KMS-11 (cell line): ENCODE results near the gene PRMT2.
"Not testable (repeated sequence)": the region's sequence is repeated elsewhere in the genome, so short reads cannot be mapped to it uniquely, and the experiment has no call there.

Experiments used
- H2AFZ ChIP-seq: fragments of 200-600 bp; sonication (generic); 2 replicates; pipeline ENCODE4 v1.6.1; 2016; ENCODE audit warnings: antibody characterized with exemption, mixed run types, low read depth
- H3K27ac ChIP-seq: fragments of 200-600 bp; sonication (generic); 2 replicates; pipeline ENCODE4 v1.6.1; 2016; ENCODE audit warnings: mild to moderate bottlenecking, mixed run types
- H3K27me3 ChIP-seq: fragments of 200-600 bp; sonication (generic); 2 replicates; pipeline ENCODE4 v1.6.1; 2017; ENCODE audit warnings: mild to moderate bottlenecking, low read depth, mixed run types, moderate library complexity; ENCODE audit not compliant: insufficient read depth
- H3K36me3 ChIP-seq: fragments of 200-600 bp; sonication (generic); 2 replicates; pipeline ENCODE4 v1.6.1; 2017; ENCODE audit warnings: mild to moderate bottlenecking, mixed run types; ENCODE audit not compliant: insufficient read depth
- H3K4me1 ChIP-seq: fragments of 200-600 bp; sonication (generic); 2 replicates; pipeline ENCODE4 v1.6.1; 2016; ENCODE audit warnings: mild to moderate bottlenecking, low read depth, mixed run types; ENCODE audit not compliant: poor library complexity, severe bottlenecking
- H3K4me2 ChIP-seq: fragments of 200-600 bp; sonication (generic); 2 replicates; pipeline ENCODE4 v1.7.0; 2016; ENCODE audit warnings: mild to moderate bottlenecking, mixed run types
- H3K4me3 ChIP-seq: fragments of 200-600 bp; sonication (generic); IDR thresholded peaks from 2 replicates; pipeline ENCODE4 v1.6.1; 2017; ENCODE audit warnings: low read depth, low read length, mixed read lengths; ENCODE audit not compliant: insufficient read depth
- H3K79me2 ChIP-seq: fragments of 200-600 bp; sonication (generic); 2 replicates; pipeline ENCODE4 v1.6.1; 2016; ENCODE audit warnings: low read depth, mixed run types; ENCODE audit not compliant: insufficient read depth
- H3K9ac ChIP-seq: fragments of 200-600 bp; sonication (generic); 2 replicates; pipeline ENCODE4 v1.6.1; 2016; ENCODE audit warnings: mild to moderate bottlenecking, mixed run types
- H4K20me1 ChIP-seq: fragments of 200-600 bp; sonication (generic); 2 replicates; pipeline ENCODE4 v1.6.1; 2016; ENCODE audit warnings: mild to moderate bottlenecking, mixed run types; ENCODE audit not compliant: insufficient read depth
- TF ChIP-seq, protein P1 (sequence below): fragments of 200-600 bp; sonication (generic); conservative IDR thresholded peaks from 2 replicates; pipeline ENCODE4 v1.6.1; 2017; ENCODE audit warnings: low read depth, mild to moderate bottlenecking, antibody characterized with exemption, low read length, moderate library complexity, mixed read lengths

Gene PRMT2

DNA sequence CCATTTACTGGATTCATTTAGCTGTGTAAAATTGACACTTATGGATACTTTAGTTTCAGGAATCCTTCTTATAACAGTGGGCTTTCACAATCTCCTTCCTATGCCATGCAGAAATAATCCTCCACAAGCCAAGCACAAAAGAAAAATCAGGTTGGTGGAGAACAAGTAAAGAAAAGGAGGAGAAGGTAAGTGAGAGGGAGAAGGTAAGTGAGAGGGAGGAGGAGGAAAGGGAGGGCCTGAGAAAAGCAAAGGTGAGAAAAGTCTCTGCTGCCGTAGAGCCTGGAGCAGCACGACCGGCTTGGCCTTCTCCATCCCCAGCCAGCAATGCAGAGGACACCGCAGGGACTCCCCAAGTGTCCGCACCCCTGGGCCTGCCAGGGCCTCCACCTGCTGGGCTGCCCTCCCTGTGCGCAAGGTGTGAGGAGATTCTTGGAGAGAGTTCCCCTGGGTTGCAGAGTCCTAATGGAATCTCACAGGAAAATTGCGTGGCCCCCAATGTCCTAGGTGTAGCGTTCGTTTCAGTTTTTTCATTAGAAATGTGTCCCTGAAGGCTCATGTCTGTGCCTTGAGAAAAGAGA, 39.0 kb downstream of the PRMT2 start:
- Histone ChIP-seq H3K9ac (no peak overlapping the region), H3K4me3 (no peak overlapping the region)
- TF ChIP-seq, protein P1, sequence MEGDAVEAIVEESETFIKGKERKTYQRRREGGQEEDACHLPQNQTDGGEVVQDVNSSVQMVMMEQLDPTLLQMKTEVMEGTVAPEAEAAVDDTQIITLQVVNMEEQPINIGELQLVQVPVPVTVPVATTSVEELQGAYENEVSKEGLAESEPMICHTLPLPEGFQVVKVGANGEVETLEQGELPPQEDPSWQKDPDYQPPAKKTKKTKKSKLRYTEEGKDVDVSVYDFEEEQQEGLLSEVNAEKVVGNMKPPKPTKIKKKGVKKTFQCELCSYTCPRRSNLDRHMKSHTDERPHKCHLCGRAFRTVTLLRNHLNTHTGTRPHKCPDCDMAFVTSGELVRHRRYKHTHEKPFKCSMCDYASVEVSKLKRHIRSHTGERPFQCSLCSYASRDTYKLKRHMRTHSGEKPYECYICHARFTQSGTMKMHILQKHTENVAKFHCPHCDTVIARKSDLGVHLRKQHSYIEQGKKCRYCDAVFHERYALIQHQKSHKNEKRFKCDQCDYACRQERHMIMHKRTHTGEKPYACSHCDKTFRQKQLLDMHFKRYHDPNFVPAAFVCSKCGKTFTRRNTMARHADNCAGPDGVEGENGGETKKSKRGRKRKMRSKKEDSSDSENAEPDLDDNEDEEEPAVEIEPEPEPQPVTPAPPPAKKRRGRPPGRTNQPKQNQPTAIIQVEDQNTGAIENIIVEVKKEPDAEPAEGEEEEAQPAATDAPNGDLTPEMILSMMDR = no peak

GRCh38 chr21:46675595-46676280, 40.3 kb downstream of the PRMT2 start:
- no peaks in the 10 kb centered on the region for H3K4me1 ChIP-seq
- TF ChIP-seq, protein P1 = no peak
- no peaks in the 10 kb centered on the region for H3K36me3 ChIP-seq
- no peaks in the 10 kb centered on the region for H3K27me3 ChIP-seq
- H3K79me2 ChIP-seq = no peaks in the 10 kb centered on the region
- H3K4me3 ChIP-seq = no peak overlapping the region
- no peak overlapping the region for H3K27ac ChIP-seq
- H3K9ac ChIP-seq = no peak overlapping the region
- H3K4me2 ChIP-seq = no peak overlapping the region
- no peaks in the 10 kb centered on the region for H4K20me1 ChIP-seq
- H2AFZ ChIP-seq = no peak overlapping the region

More for the DNA sequence above, 39.0 kb downstream of the PRMT2 start:
- H2AFZ ChIP-seq = no peak overlapping the region
- no peaks in the 10 kb centered on the region for H3K4me1 ChIP-seq
- H3K36me3 ChIP-seq = no peaks in the 10 kb centered on the region
- H3K79me2 ChIP-seq = no peaks in the 10 kb centered on the region
- no peaks in the 10 kb centered on the region for H4K20me1 ChIP-seq
- H3K27ac ChIP-seq = no peak overlapping the region
- H3K4me2 ChIP-seq = no peak overlapping the region
- no peaks in the 10 kb centered on the region for H3K27me3 ChIP-seq

DNA sequence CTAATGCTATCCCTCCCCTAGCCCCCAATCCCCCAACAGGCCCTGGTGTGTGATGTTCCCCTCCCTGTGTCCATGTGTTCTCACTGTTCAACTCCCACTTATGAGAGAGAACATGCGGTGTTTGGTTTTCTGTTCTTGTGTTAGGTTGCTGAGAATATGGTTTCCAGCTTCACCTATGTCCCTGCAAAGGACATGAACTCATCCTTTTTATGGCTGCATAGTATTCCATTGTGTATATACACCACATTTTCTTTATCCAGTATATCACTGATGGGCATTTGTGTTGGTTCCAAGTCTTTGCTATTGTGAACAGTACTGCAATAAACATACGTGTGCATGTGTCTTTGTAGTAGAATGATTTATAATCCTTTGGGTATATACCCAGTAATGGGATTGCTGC, 41.1 kb downstream of the PRMT2 start:
- not testable (repeated sequence) for H3K36me3 ChIP-seq, H3K9ac ChIP-seq, H3K4me1 ChIP-seq, H3K4me3 ChIP-seq, H3K79me2 ChIP-seq, H3K27ac ChIP-seq, H2AFZ ChIP-seq, H4K20me1 ChIP-seq, H3K4me2 ChIP-seq, H3K27me3 ChIP-seq

DNA sequence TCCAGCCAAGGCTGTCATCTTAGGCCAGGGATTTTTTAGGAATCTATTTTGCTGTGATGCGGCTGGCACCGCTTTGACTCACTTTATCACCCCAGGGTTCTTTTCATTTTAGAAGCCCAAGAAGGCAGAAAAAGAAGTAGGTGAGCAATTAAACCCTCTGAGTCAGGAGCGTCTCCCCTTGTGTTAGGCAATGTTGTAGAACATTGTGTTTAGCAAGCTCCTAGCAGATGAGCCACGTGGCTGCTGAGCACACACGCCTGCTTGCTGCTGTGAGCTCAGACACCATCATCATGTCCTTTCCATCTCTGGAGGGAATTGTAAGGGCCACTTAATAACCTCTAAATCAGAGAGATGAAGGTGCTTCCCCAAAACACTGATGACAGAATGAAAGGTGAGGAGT, 46.1 kb downstream of the PRMT2 start:
- H2AFZ ChIP-seq, H3K4me2 ChIP-seq, H3K27ac ChIP-seq, H3K4me1 ChIP-seq, H3K79me2 ChIP-seq, H3K27me3 ChIP-seq, H3K36me3 ChIP-seq, H3K9ac ChIP-seq, H4K20me1 ChIP-seq, H3K4me3 ChIP-seq: not testable (repeated sequence)

GRCh38 chr21:46698652-46699051, 63.2 kb downstream of the PRMT2 start:
- H3K36me3 ChIP-seq, H3K4me1 ChIP-seq, H3K79me2 ChIP-seq, H4K20me1 ChIP-seq, H3K4me2 ChIP-seq, H2AFZ ChIP-seq, H3K4me3 ChIP-seq, H3K9ac ChIP-seq, H3K27ac ChIP-seq, H3K27me3 ChIP-seq: not testable (repeated sequence)

- not testable (repeated sequence) for H3K27me3 ChIP-seq, H3K9ac ChIP-seq, H3K4me1 ChIP-seq, H3K27ac ChIP-seq, H2AFZ ChIP-seq, H3K36me3 ChIP-seq, H3K4me3 ChIP-seq, H3K79me2 ChIP-seq, H4K20me1 ChIP-seq, H3K4me2 ChIP-seq
Observed at GRCh38 chr21:46699104-46699503, 63.6 kb downstream of the PRMT2 start.
